ENCODE data around the gene SH2D2A. TPM values are rescaled to one million over a fixed set of nuclear protein-coding genes. Genes with fewer than 3 reads are reported as not detected.

SH2D2A gene
- total RNA-seq, 8 experiments from 2014 or later: 0.33 to 3.5 (median 0.92) TPM

DNA sequence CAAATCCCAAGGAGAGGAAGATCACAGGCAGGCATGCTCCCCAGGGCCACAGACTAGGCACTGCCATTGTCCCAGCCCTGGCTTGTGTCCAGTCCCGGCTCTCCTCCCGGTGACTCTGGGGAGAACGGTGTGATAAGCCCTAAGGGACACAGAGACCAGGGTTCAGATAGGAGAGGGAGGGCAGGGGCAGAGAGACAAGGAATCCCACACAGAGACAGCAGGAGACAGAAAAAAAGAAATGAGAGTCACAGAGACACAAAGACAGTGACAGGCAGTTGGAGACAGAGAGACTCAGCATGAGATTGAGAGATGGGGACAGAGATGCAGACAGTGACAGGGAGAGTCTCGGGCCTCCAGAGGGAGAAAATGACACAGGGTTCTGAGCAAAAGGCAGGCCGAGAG lies 41.9 kb upstream of the SH2D2A start:
- in situ Hi-C loops (cut with MboI; ENCODE audit: low pct_unique_long_range_greater_than_20kb in 2 of 9, low sequenced_read_pairs in 9 of 9, unreplicated experiment in 9 of 9): loop anchor here in 2 of 9 experiments (25.0 kb wide), 1 partner anchor 171 kb away; the partner anchor contains the start of gene NES (in 2 of the 2)
- WGBS, 10 experiments: 0 to 60% (median 12%) methylated on average over 1 to 5 of the region's 5 CpGs; no CpG with 5 or more reads in 3 of the 10 experiments
- Histone ChIP-seq H3K4me3 (no peak overlapping the region), H3K4me1 (replicated peaks in 1 of 2) (peaks cover 33 to 59% of the 10 kb centered on the region in 2 donors), H3K27ac (no peak overlapping the region)
- peak in 2 of 8 experiments; percentile 3 to 10 for ATAC-seq (replicated peaks in 6 of 8)

- no peak overlapping the region for H3K27ac ChIP-seq
- in situ Hi-C loops (cut with MboI; ENCODE audit: low pct_unique_long_range_greater_than_20kb in 2 of 9, low sequenced_read_pairs in 9 of 9, unreplicated experiment in 9 of 9): loop anchor here in 2 of 9 experiments (25.0 kb wide), 1 partner anchor 170 kb away; the partner anchor contains the start of gene NES (in 2 of the 2)
- no peak for ATAC-seq (replicated peaks in 6 of 8)
- H3K4me3 ChIP-seq: no peak overlapping the region
- H3K4me1 ChIP-seq (replicated peaks in 1 of 2): peaks cover 35 to 52% of the 10 kb centered on the region in 2 donors
- WGBS, 10 experiments: 10 to 30% methylated on average over 2 of the region's 3 CpGs; no CpG with 5 or more reads in 8 of the 10 experiments
Measured at GRCh38 chr1:156857532-156857931, 40.9 kb upstream of the SH2D2A start.

DNA sequence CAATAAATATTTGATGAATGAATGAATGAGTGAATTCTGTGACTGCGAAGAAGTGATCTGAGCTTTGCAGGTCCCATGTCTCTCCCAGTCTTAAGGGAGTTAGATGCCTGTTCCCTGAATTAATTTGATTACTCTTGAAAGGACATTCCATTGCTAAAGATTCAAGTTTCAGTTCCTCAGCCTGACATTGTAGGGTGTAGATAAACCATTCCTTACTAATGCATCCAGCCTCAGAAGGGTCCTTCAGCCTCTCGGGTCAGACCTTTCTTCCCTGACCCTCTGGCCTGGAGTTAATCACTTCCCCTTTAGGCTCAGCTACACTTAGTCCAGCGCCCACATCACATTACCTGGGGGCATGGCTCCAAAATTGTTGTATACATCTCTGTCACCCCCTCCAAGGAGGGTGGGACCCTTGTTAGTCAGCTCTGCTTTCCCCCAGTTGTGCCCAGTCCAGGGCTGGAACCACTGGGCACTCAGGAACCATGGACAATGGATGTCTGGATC lies 39.7 kb upstream of the SH2D2A start:
- ATAC-seq (replicated peaks in 6 of 8): no peak
- Histone ChIP-seq H3K4me1 (replicated peaks in 1 of 2) (peaks cover 29 to 46% of the 10 kb centered on the region in 2 donors), H3K4me3 (no peak overlapping the region), H3K27ac (no peak overlapping the region)
- 40 to 100% (median 75%) methylated on average over 1 to 3 of the region's 3 CpGs; no CpG with 5 or more reads in 2 of the 10 experiments for WGBS, 10 experiments
- in situ Hi-C loops (cut with MboI; ENCODE audit: low pct_unique_long_range_greater_than_20kb in 2 of 9, low sequenced_read_pairs in 9 of 9, unreplicated experiment in 9 of 9): loop anchor here in 2 of 9 experiments (25.0 kb wide), 1 partner anchor 169 kb away; the partner anchor contains the start of gene NES (in 2 of the 2)

GRCh38 chr1:156854634-156855033 lies 38.0 kb upstream of the SH2D2A start:
- H3K27ac ChIP-seq: no peak overlapping the region
- in situ Hi-C loops (cut with MboI; ENCODE audit: low pct_unique_long_range_greater_than_20kb in 2 of 9, low sequenced_read_pairs in 9 of 9, unreplicated experiment in 9 of 9): loop anchor here in 2 of 9 experiments (25.0 kb wide), 1 partner anchor 167 kb away; the partner anchor contains the start of gene NES (in 2 of the 2)
- WGBS, 10 experiments: 10 to 64% (median 40%) methylated on average over 1 to 2 of the region's 3 CpGs; no CpG with 5 or more reads in 2 of the 10 experiments
- peaks cover 12 to 32% of the 10 kb centered on the region in 2 donors for H3K4me1 ChIP-seq (replicated peaks in 1 of 2)
- ATAC-seq (replicated peaks in 6 of 8): no peak
- no peak overlapping the region for H3K4me3 ChIP-seq

DNA sequence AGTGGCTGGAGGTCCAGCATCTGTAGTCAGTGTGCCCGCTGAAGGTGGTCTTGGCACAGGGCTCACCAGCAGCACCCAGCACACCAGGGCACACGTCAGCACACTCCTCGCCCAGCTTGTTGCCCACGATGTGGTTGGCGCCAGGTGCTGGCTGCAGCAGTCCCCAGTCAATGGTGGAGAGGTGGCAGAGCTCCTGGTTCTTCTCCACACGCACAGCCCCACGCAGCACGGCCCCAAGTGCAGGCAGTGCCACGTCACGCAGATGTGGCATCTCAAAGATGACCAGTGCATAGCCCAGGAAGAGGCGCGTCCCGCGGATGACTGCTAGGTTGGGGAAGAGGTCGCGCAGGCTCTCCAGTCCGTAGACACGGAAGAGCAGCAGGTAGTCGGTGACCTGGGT lies 37.1 kb upstream of the SH2D2A start:
- WGBS, 10 experiments: 81 to 100% (median 84%) methylated on average over 1 to 13 of the region's 19 CpGs; no CpG with 5 or more reads in 5 of the 10 experiments
- no peak for ATAC-seq (replicated peaks in 6 of 8)
- in situ Hi-C loops (cut with MboI; ENCODE audit: low pct_unique_long_range_greater_than_20kb in 2 of 9, low sequenced_read_pairs in 9 of 9, unreplicated experiment in 9 of 9): loop anchor here in 2 of 9 experiments (25.0 kb wide), 1 partner anchor 166 kb away; the partner anchor contains the start of gene NES (in 2 of the 2)

GRCh38 chr1:156852418-156852874 lies 35.8 kb upstream of the SH2D2A start:
- H3K4me3 ChIP-seq: no peak overlapping the region
- in situ Hi-C loops (cut with MboI; ENCODE audit: low pct_unique_long_range_greater_than_20kb in 2 of 9, low sequenced_read_pairs in 9 of 9, unreplicated experiment in 9 of 9): loop anchor here in 2 of 9 experiments (25.0 kb wide), 1 partner anchor 165 kb away; the partner anchor contains the start of gene NES (in 2 of the 2)
- ATAC-seq (replicated peaks in 6 of 8): peak; percentile 65 to 92 (median 84)
- H3K4me1 ChIP-seq (replicated peaks in 1 of 2): peaks cover 5 to 26% of the 10 kb centered on the region in 2 donors
- WGBS, 10 experiments: 0 to 42% (median 40%) methylated on average over 1 to 8 of the region's 9 CpGs; no CpG with 5 or more reads in 4 of the 10 experiments
- no peak overlapping the region for H3K27ac ChIP-seq

More for the DNA sequence above, 37.1 kb upstream of the SH2D2A start:
- Histone ChIP-seq H3K27ac (no peak overlapping the region), H3K4me1 (replicated peaks in 1 of 2) (peaks cover 7 to 28% of the 10 kb centered on the region in 2 donors), H3K4me3 (no peak overlapping the region)

- Histone ChIP-seq H3K4me1 (replicated peaks in 1 of 2) (peaks cover 5 to 20% of the 10 kb centered on the region in 2 donors), H3K27ac (no peak overlapping the region), H3K4me3 (no peak overlapping the region)
- ATAC-seq (replicated peaks in 6 of 8): peak in 4 of 8 experiments; percentile 2 to 42 (median 27)
- WGBS, 10 experiments: 34 to 86% (median 82%) methylated on average over 4 of the region's 17 CpGs; no CpG with 5 or more reads in 7 of the 10 experiments
- in situ Hi-C loops (cut with MboI; ENCODE audit: low pct_unique_long_range_greater_than_20kb in 2 of 9, low sequenced_read_pairs in 9 of 9, unreplicated experiment in 9 of 9): loop anchor here in 2 of 9 experiments (25.0 kb wide), 1 partner anchor 165 kb away; the partner anchor contains the start of gene NES (in 2 of the 2)
Measured at GRCh38 chr1:156851779-156852417, 35.2 kb upstream of the SH2D2A start.

DNA sequence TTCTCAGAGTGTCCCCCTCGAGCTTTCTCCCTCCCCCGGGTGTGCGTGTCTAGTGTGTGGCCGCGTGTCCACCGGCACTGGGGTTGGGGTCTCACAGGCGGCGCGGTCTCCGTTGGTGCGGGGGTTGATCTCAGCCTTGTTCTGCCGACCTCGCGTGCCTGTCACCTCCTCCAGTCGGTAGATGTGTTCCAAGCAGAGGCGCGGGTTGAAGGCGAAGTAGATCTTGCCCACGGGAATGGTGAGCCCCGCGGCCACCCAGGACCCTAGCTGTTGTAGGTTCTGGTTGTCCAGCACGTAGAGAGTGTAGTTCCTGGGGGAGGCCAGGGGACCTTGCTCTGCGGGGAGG lies 32.5 kb upstream of the SH2D2A start:
- in situ Hi-C loops (cut with MboI; ENCODE audit: low pct_unique_long_range_greater_than_20kb in 2 of 9, low sequenced_read_pairs in 9 of 9, unreplicated experiment in 9 of 9): no loop called here
- peaks cover 9 to 27% of the 10 kb centered on the region in 2 donors for H3K4me1 ChIP-seq (replicated peaks in 1 of 2)
- H3K27ac ChIP-seq: no peak overlapping the region
- ATAC-seq (replicated peaks in 6 of 8): no peak
- H3K4me3 ChIP-seq: no peak overlapping the region
- WGBS, 10 experiments: 28 to 33% methylated on average over 5 of the region's 23 CpGs; no CpG with 5 or more reads in 8 of the 10 experiments

DNA sequence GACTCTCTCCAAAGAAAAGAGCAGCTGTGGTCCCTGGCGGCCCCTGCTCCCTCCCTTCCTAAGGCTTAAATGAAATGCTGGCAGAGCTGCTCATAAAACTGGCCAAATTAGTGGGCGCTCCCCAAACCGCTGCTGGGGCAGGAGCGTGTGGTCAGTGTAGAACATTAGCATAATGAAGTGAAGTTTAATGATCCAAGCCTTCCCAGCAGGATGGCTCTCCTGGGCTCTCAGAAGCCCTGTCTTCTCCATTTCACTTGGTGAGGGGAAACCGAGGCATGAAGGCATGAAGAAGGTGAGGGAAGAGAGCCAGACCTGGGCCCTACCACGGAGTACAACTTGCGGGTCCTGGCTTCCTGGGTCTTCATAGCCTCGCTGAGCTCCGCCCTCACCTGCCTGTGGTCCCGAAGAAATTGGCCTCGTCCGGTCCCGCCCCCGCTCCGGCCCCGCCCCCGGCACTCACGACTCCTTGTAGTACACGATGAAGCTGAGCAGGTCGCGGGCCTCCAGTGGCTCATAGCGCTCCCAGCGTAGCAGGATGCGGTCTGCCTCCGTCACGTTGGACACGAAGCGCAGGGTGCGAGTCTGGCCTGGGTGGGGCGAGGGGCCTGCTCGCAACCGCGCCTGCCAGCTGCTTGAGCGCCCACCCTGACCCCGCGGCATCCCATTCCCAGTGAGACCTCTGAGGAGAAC lies 32.0 kb upstream of the SH2D2A start:
- H3K27ac ChIP-seq: no peak overlapping the region
- 12 to 60% (median 22%) methylated on average over 1 to 14 of the region's 36 CpGs; no CpG with 5 or more reads in 5 of the 10 experiments for WGBS, 10 experiments
- in situ Hi-C loops (cut with MboI; ENCODE audit: low pct_unique_long_range_greater_than_20kb in 2 of 9, low sequenced_read_pairs in 9 of 9, unreplicated experiment in 9 of 9): no loop called here
- peaks cover 9 to 27% of the 10 kb centered on the region in 2 donors for H3K4me1 ChIP-seq (replicated peaks in 1 of 2)
- H3K4me3 ChIP-seq: no peak overlapping the region
- peak in 7 of 8 experiments; percentile 12 to 43 (median 36) for ATAC-seq (replicated peaks in 6 of 8)

DNA sequence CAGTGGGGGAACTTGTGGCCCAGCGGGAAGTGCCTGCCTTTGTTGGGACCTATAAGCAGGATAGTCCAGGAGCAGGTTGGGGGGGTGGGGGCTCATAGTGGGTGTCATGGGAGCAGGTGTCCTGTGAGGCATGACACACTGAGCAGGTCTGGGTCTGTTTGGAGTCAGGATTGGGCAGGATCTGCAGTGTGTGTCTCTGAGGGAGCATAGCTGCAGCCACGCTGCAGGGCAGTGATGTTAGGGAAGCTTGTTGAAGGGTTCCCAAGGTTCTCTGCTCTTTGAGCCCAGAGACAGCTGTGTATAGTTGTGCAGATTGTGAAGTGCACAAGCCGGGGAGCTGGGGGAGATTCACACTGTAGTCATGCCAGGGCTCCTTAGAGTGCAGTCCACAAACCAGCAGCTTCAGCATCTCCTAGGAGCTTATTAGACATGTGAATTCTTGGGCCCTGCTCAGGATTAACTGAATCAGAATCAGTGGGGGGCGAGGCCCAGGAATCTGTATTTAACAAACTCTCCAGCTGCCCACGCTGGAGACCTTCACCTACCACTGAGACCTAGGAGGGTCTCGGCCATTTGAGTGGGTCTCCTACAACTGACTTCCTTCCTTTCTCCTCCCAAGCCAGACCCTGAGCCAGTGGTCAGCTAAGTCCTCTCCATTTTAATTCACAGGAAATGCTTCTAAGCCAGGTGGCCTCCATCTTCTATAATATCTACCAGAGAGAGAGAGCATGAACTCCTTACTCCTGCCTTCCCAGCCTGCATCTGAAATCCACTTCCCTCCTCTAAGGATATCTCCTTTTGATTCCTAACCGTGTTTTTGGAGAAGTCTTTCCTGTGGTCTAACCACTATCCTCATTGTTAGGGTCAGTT lies 31.2 kb upstream of the SH2D2A start:
- ATAC-seq (replicated peaks in 6 of 8): no peak
- Histone ChIP-seq H3K4me1 (replicated peaks in 1 of 2) (peaks cover 9 to 27% of the 10 kb centered on the region in 2 donors), H3K27ac (no peak overlapping the region), H3K4me3 (no peak overlapping the region)
- 18 to 90% (median 46%) methylated on average over 1 to 6 of the region's 7 CpGs; no CpG with 5 or more reads in 1 of the 10 experiments for WGBS, 10 experiments
- in situ Hi-C loops (cut with MboI; ENCODE audit: low pct_unique_long_range_greater_than_20kb in 2 of 9, low sequenced_read_pairs in 9 of 9, unreplicated experiment in 9 of 9): no loop called here

- H3K27ac ChIP-seq: no peak overlapping the region
- in situ Hi-C loops (cut with MboI; ENCODE audit: low pct_unique_long_range_greater_than_20kb in 2 of 9, low sequenced_read_pairs in 9 of 9, unreplicated experiment in 9 of 9): no loop called here
- 72 to 75% methylated on average over 1 to 2 of the region's 5 CpGs; no CpG with 5 or more reads in 8 of the 10 experiments for WGBS, 10 experiments
- H3K4me3 ChIP-seq: no peak overlapping the region
- H3K4me1 ChIP-seq (replicated peaks in 1 of 2): peaks cover 3 to 18% of the 10 kb centered on the region in 2 donors
- no peak for ATAC-seq (replicated peaks in 6 of 8)
Measured at GRCh38 chr1:156846643-156847042, 30.0 kb upstream of the SH2D2A start.
